CD14-positive monocyte (primary cell): ENCODE results near the gene SRSF7. TPM values are rescaled to one million over a fixed set of nuclear protein-coding genes. Genes with fewer than 3 reads are reported as not detected.

Experiments used
- DNase-seq, 3 donors: peaks; one replicate each; pipeline ENCODE4 v3.0.0-alpha.2; 2011 to 2022
- H2AFZ ChIP-seq: 2 replicates; pipeline ENCODE4 v1.6.0; 2012; ENCODE audit warnings: mild to moderate bottlenecking, low read depth, low read length, inconsistent platforms; ENCODE audit not compliant: insufficient read depth, poor library complexity, severe bottlenecking
- H3K27ac ChIP-seq, 2 donors: 1 replicate in 1 of 2; 2 replicates in 1 of 2; pipeline ENCODE4 v1.5.1; 2012 to 2013; ENCODE audit warnings: low read length in 2 of 2, control low read depth in 1 of 2, inconsistent platforms in 1 of 2, low read depth in 1 of 2, mild to moderate bottlenecking in 1 of 2
- H3K27me3 ChIP-seq, 2 donors: one replicate each; pipeline versions ENCODE4 v1.6.0 to v1.6.1; 2011 to 2013; ENCODE audit warnings: low read length in 2 of 2; ENCODE audit not compliant: control insufficient read depth in 2 of 2, insufficient read depth in 2 of 2
- H3K36me3 ChIP-seq, 2 donors: replicated peaks in 1 of 2; 1 replicate in 1 of 2; 2 replicates in 1 of 2; pipeline versions ENCODE4 v1.5.1 to v1.6.1; 2012 to 2013; ENCODE audit warnings: low read length in 2 of 2, control low read depth in 1 of 2, inconsistent platforms in 1 of 2, mild to moderate bottlenecking in 1 of 2; ENCODE audit not compliant: insufficient read depth in 2 of 2, control insufficient read depth in 1 of 2
- H3K4me1 ChIP-seq, 2 donors: 1 replicate in 1 of 2; 2 replicates in 1 of 2; pipeline versions ENCODE4 v1.5.1 to v1.6.1; 2012 to 2013; ENCODE audit warnings: low read length in 2 of 2, control low read depth in 1 of 2, inconsistent platforms in 1 of 2, mild to moderate bottlenecking in 1 of 2, moderate library complexity in 1 of 2; ENCODE audit not compliant: insufficient read depth in 2 of 2, control insufficient read depth in 1 of 2
- H3K4me2 ChIP-seq: replicated peaks from 2 replicates; pipeline ENCODE3; 2012; ENCODE audit warnings: low read length, moderate library complexity, mild to moderate bottlenecking; ENCODE audit not compliant: poor library complexity, severe bottlenecking; ENCODE audit errors: extremely low read depth
- H3K4me3 ChIP-seq, 3 experiments: fragments of 200-600 bp in 1 of 3; sonication (generic) in 1 of 3; replicated peaks in 1 of 3; 1 replicate in 2 of 3; 2 replicates in 1 of 3; pipeline ENCODE4 v1.5.1; 2011 to 2013; ENCODE audit warnings: low read length in 3 of 3, mild to moderate bottlenecking in 3 of 3, control low read depth in 2 of 3, low read depth in 2 of 3, inconsistent platforms in 1 of 3, moderate library complexity in 1 of 3
- H3K79me2 ChIP-seq: 2 replicates; pipeline ENCODE4 v1.6.0; 2012; ENCODE audit warnings: mild to moderate bottlenecking, control low read depth, inconsistent platforms, low read length, moderate library complexity; ENCODE audit not compliant: insufficient read depth
- H3K9ac ChIP-seq: 2 replicates; pipeline ENCODE4 v1.6.0; 2017; ENCODE audit warnings: low read length, mild to moderate bottlenecking; ENCODE audit not compliant: insufficient read depth, poor library complexity, severe bottlenecking
- H3K9me3 ChIP-seq, 2 donors: replicated peaks in 1 of 2; 1 replicate in 1 of 2; 2 replicates in 1 of 2; pipeline versions ENCODE4 v1.5.1 to v1.6.1; 2012 to 2013; ENCODE audit warnings: low read length in 2 of 2, control low read depth in 1 of 2; ENCODE audit not compliant: control insufficient read depth in 1 of 2, insufficient read depth in 1 of 2
- H4K20me1 ChIP-seq: 2 replicates; pipeline ENCODE4 v1.6.0; 2012; ENCODE audit warnings: mild to moderate bottlenecking, low read length, control low read depth, moderate library complexity; ENCODE audit not compliant: insufficient read depth
- H3K27ac Mint-ChIP-seq, 7 donors: one replicate each; pipeline ENCODE4 v1.8.0; 2020; ENCODE audit warnings: mild to moderate bottlenecking in 7 of 7, mixed read lengths in 7 of 7, moderate library complexity in 6 of 7, inconsistent platforms in 2 of 7
- H3K27me3 Mint-ChIP-seq, 3 donors: one replicate each; pipeline ENCODE4 v1.8.0; 2021 to 2022; ENCODE audit warnings: low read depth in 3 of 3, mild to moderate bottlenecking in 3 of 3, mixed read lengths in 3 of 3, moderate library complexity in 3 of 3, inconsistent platforms in 1 of 3
- H3K36me3 Mint-ChIP-seq, 2 donors: one replicate each; pipeline ENCODE4 v1.8.0; 2020; ENCODE audit warnings: mixed read lengths in 2 of 2, inconsistent platforms in 1 of 2, mild to moderate bottlenecking in 1 of 2
- H3K4me1 Mint-ChIP-seq: one replicate; pipeline ENCODE4 v1.8.0; 2020; ENCODE audit warnings: mild to moderate bottlenecking, mixed read lengths
- H3K4me3 Mint-ChIP-seq, 2 donors: one replicate each; pipeline ENCODE4 v1.8.0; 2020; ENCODE audit warnings: mild to moderate bottlenecking in 2 of 2, mixed read lengths in 2 of 2, moderate library complexity in 1 of 2
- H3K9me3 Mint-ChIP-seq, 7 donors: one replicate each; pipeline ENCODE4 v1.8.0; 2020 to 2022; ENCODE audit warnings: mixed read lengths in 7 of 7, mild to moderate bottlenecking in 6 of 7, moderate library complexity in 6 of 7, inconsistent platforms in 2 of 7
- WGBS: methylation state at CpG from one replicate; pipeline ENCODE4 v1.1.5; 2013; ENCODE audit warnings: missing lambda C conversion rate; ENCODE audit not compliant: insufficient coverage; 5-methylcytosine and 5-hydroxymethylcytosine counted together
- intact Hi-C, 2 donors: fragments of 100-400 bp; cut with micrococcal nuclease; formaldehyde crosslinking; loops; one replicate each; pipeline versions ENCODE4 v1.15.0 to v1.15.1; 2023
- polyA plus RNA-seq, 3 donors: library from polyadenylated mRNA; depleted of rRNA in 1 of 3; unstranded in 2 of 3; stranded (reverse) in 1 of 3; fragments of 300-500 nt in 2 of 3; fragments of >200 nt in 1 of 3; fragmentation: Illumina TruSeq in 2 of 3; gene quantifications; 1 replicate in 2 of 3; 2 replicates in 1 of 3; pipeline ENCODE4 v1.2.3, GENCODE V29; 2012 to 2021
- TF ChIP-seq, protein P1 (sequence below): fragments of 200-600 bp; IDR thresholded peaks from one replicate; pipeline ENCODE4 v1.8.0; 2022; ENCODE audit warnings: antibody characterized with exemption, mild to moderate bottlenecking

Gene SRSF7
- polyA plus RNA-seq, 3 donors, result 226 to 299 (median 246) TPM

DNA sequence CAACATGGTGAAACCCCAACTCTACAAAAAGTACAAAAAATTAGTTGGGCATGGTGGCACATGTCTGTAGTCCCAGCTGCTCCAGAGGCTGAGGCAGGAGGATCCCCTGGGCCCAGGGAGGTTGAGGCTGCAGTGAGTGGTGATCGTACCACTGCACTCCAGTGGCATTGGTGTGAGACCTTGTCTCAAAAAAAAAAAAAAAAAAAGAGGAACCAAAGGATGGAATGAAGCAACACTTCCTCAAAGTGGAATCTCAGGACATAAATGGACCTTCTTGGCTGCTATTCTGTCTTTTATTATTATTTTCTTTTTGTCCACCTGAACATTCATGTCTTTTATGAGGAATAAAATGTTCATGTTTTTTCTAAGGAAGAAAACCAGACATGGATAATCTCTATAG is 40.6 kb upstream of the SRSF7 start:
- peaks cover 11 to 15% of the 10 kb centered on the region in 2 donors for H3K4me1 ChIP-seq
- intact Hi-C loops, result no loop called here
- H3K27ac ChIP-seq, result no peak overlapping the region
- peak; percentile 39 to 65 (median 53) for DNase-seq
- H3K4me2 ChIP-seq, result peak overlapping the region; percentile 23
- no peak overlapping the region for H3K9ac ChIP-seq
- H3K27me3 Mint-ChIP-seq, result peaks cover 0 to 2% (median 1%) of the 10 kb centered on the region in 3 donors
- H4K20me1 ChIP-seq, result no peaks in the 10 kb centered on the region
- no peaks in the 10 kb centered on the region for H3K36me3 ChIP-seq
- H2AFZ ChIP-seq, result peak overlapping the region; percentile 71
- peak overlapping the region in 4 of 7 donors; percentile 38 to 69 (median 62) for H3K27ac Mint-ChIP-seq
- H3K9me3 Mint-ChIP-seq, result peaks cover 0 to 3% (median 0%) of the 10 kb centered on the region in 7 donors
- no peak overlapping the region for H3K4me3 Mint-ChIP-seq
- no peaks in the 10 kb centered on the region for H3K27me3 ChIP-seq
- H3K36me3 Mint-ChIP-seq, result peaks cover 0 to under 1% of the 10 kb centered on the region in 2 donors
- no CpG with 5 or more reads among the region's 1 CpG for WGBS
- H3K4me3 ChIP-seq, result no peak overlapping the region
- peaks cover 5% of the 10 kb centered on the region for H3K4me1 Mint-ChIP-seq
- no peaks in the 10 kb centered on the region for H3K9me3 ChIP-seq
- TF ChIP-seq, protein P1, sequence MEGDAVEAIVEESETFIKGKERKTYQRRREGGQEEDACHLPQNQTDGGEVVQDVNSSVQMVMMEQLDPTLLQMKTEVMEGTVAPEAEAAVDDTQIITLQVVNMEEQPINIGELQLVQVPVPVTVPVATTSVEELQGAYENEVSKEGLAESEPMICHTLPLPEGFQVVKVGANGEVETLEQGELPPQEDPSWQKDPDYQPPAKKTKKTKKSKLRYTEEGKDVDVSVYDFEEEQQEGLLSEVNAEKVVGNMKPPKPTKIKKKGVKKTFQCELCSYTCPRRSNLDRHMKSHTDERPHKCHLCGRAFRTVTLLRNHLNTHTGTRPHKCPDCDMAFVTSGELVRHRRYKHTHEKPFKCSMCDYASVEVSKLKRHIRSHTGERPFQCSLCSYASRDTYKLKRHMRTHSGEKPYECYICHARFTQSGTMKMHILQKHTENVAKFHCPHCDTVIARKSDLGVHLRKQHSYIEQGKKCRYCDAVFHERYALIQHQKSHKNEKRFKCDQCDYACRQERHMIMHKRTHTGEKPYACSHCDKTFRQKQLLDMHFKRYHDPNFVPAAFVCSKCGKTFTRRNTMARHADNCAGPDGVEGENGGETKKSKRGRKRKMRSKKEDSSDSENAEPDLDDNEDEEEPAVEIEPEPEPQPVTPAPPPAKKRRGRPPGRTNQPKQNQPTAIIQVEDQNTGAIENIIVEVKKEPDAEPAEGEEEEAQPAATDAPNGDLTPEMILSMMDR, result no peak
- H3K79me2 ChIP-seq, result no peaks in the 10 kb centered on the region

DNA sequence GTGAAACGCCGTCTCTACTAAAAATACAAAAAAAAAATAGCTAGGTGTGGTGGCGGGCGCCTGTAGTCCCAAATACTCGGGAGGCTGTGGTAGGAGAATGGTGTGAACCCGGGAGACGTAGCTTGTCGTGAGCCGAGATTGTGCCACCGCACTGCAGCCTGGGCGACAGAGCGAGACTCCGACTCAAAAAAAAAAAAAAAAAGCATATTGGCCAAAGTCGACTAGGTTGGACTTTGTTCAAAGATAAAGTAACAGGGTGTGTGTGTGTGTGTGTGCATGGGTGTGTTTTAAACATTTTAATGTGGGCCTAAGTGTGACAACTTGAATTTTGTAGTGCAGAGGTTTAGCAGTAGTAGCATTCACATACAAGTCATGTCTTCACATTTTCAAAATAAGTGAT is 38.5 kb upstream of the SRSF7 start:
- no peaks in the 10 kb centered on the region for H4K20me1 ChIP-seq
- no peak overlapping the region for H3K4me2 ChIP-seq
- WGBS, result no CpG with 5 or more reads among the region's 14 CpGs
- no peaks in the 10 kb centered on the region for H3K36me3 Mint-ChIP-seq
- H3K27me3 ChIP-seq, result no peaks in the 10 kb centered on the region
- TF ChIP-seq, protein P1, result no peak
- H3K27me3 Mint-ChIP-seq, result peaks cover 0 to 3% (median 1%) of the 10 kb centered on the region in 3 donors
- no peak overlapping the region for H3K4me3 ChIP-seq
- peaks cover 11 to 15% of the 10 kb centered on the region in 2 donors for H3K4me1 ChIP-seq
- H3K4me1 Mint-ChIP-seq, result peaks cover 5% of the 10 kb centered on the region
- H3K9me3 Mint-ChIP-seq, result peaks cover 0 to 2% (median 0%) of the 10 kb centered on the region in 7 donors
- no peaks in the 10 kb centered on the region for H3K36me3 ChIP-seq
- H3K79me2 ChIP-seq, result no peaks in the 10 kb centered on the region
- H3K9me3 ChIP-seq, result no peaks in the 10 kb centered on the region
- H3K27ac ChIP-seq, result no peak overlapping the region
- no peak overlapping the region for H3K4me3 Mint-ChIP-seq
- no peak overlapping the region for H3K9ac ChIP-seq
- H2AFZ ChIP-seq, result no peak overlapping the region
- intact Hi-C loops, result no loop called here
- no peak for DNase-seq
- H3K27ac Mint-ChIP-seq, result peak overlapping the region in 1 of 7 donors; percentile 2
